ENCODE results near the gene APOM. TPM values are rescaled to one million over a fixed set of nuclear protein-coding genes. Genes with fewer than 3 reads are reported as not detected.
A peak's percentile ranks its signal among the peaks of the same experiment; 100 is the strongest.

Gene APOM
- total RNA-seq, 2 experiments from 2014 or later = 1.5 to 2.1 TPM

- intact Hi-C loops (cut with micrococcal nuclease; ENCODE audit: unreplicated experiment) = no loop called here
- BruUV-seq (replicated peaks) = no TSS peak
- ChIA-PET POLR2A (interaction anchor here (0.8 kb wide), 1 partner anchor 22 kb away, joined by 3 read pairs; the partner anchor contains the start of gene BAG6), CTCF (ENCODE audit: unreplicated experiment) (no interaction called here)
- peaks cover 100% of the 10 kb centered on the region for H3K36me3 ChIP-seq (ENCODE audit: insufficient read depth, low read length)
- H3K9me3 ChIP-seq (ENCODE audit: low read length) = no peaks in the 10 kb centered on the region
- no peak overlapping the region for H3K27ac ChIP-seq (ENCODE audit: low read depth, low read length, poor library complexity, severe bottlenecking)
- H2AFZ ChIP-seq (ENCODE audit: low read length) = no peak overlapping the region
- DNase-seq (ENCODE audit: low spot score) = no peak
- H3K79me2 ChIP-seq (ENCODE audit: insufficient read depth, low read depth, low read length) = peaks cover 14% of the 10 kb centered on the region; the same call in 1 of the 2 replicates
- no peak overlapping the region for H3K4me2 ChIP-seq (ENCODE audit: low read length)
- no peaks in the 10 kb centered on the region for H3K4me1 ChIP-seq (ENCODE audit: insufficient read depth, low read length, poor library complexity, severe bottlenecking)
- H4K20me1 ChIP-seq (ENCODE audit: insufficient read depth, low read length) = no peaks in the 10 kb centered on the region; the same call in 1 of the 2 replicates
- no peak overlapping the region for H3K4me3 ChIP-seq (ENCODE audit: low read depth, low read length, poor library complexity, severe bottlenecking)
- no peaks in the 10 kb centered on the region for H3K9me2 ChIP-seq (ENCODE audit: insufficient read depth, low read length)
- no peak for TF ChIP-seq EZH2phosphoT487 (IDR thresholded peaks at IDR 0.05; ENCODE audit: borderline replicate concordance, low read depth, low read length)
- TF ChIP-seq CTCF (conservative IDR thresholded peaks at IDR 0.05; ENCODE audit: low read length) = no peak
Measured at GRCh38 chr6:31630177-31630934, 25.3 kb upstream of the APOM start.

- ChIA-PET POLR2A (no interaction called here), CTCF (ENCODE audit: unreplicated experiment) (no interaction called here)
- no peak overlapping the region for H3K27ac ChIP-seq (ENCODE audit: low read depth, low read length, poor library complexity, severe bottlenecking)
- no peak for TF ChIP-seq CTCF (conservative IDR thresholded peaks at IDR 0.05; ENCODE audit: low read length)
- no peak for TF ChIP-seq EZH2phosphoT487 (IDR thresholded peaks at IDR 0.05; ENCODE audit: borderline replicate concordance, low read depth, low read length)
- H3K9me3 ChIP-seq (ENCODE audit: low read length) = no peaks in the 10 kb centered on the region
- intact Hi-C loops (cut with micrococcal nuclease; ENCODE audit: unreplicated experiment) = no loop called here
- H3K4me1 ChIP-seq (ENCODE audit: insufficient read depth, low read length, poor library complexity, severe bottlenecking) = no peaks in the 10 kb centered on the region
- BruUV-seq (replicated peaks) = no TSS peak
- H3K4me2 ChIP-seq (ENCODE audit: low read length) = no peak overlapping the region
- H3K4me3 ChIP-seq (ENCODE audit: low read depth, low read length, poor library complexity, severe bottlenecking) = no peak overlapping the region
- no peaks in the 10 kb centered on the region for H3K9me2 ChIP-seq (ENCODE audit: insufficient read depth, low read length)
- no peak for DNase-seq (ENCODE audit: low spot score)
- peaks cover 5% of the 10 kb centered on the region; the same call in 1 of the 2 replicates for H3K79me2 ChIP-seq (ENCODE audit: insufficient read depth, low read depth, low read length)
- H3K36me3 ChIP-seq (ENCODE audit: insufficient read depth, low read length) = peaks cover 100% of the 10 kb centered on the region
- H2AFZ ChIP-seq (ENCODE audit: low read length) = no peak overlapping the region
- no peaks in the 10 kb centered on the region; the same call in 1 of the 2 replicates for H4K20me1 ChIP-seq (ENCODE audit: insufficient read depth, low read length)
Measured at GRCh38 chr6:31631209-31631608, 24.5 kb upstream of the APOM start.

GRCh38 chr6:31631681-31632278 is 23.9 kb upstream of the APOM start:
- Histone ChIP-seq H3K4me3 (ENCODE audit: low read depth, low read length, poor library complexity, severe bottlenecking) (no peak overlapping the region), H3K9me2 (ENCODE audit: insufficient read depth, low read length) (no peaks in the 10 kb centered on the region), H3K79me2 (ENCODE audit: insufficient read depth, low read depth, low read length) (no peaks in the 10 kb centered on the region), H3K36me3 (ENCODE audit: insufficient read depth, low read length) (peaks cover 100% of the 10 kb centered on the region), H3K4me1 (ENCODE audit: insufficient read depth, low read length, poor library complexity, severe bottlenecking) (no peaks in the 10 kb centered on the region), H3K9me3 (ENCODE audit: low read length) (no peaks in the 10 kb centered on the region), H2AFZ (ENCODE audit: low read length) (no peak overlapping the region), H3K27ac (ENCODE audit: low read depth, low read length, poor library complexity, severe bottlenecking) (no peak overlapping the region), H3K4me2 (ENCODE audit: low read length) (no peak overlapping the region), H4K20me1 (ENCODE audit: insufficient read depth, low read length) (no peaks in the 10 kb centered on the region; the same call in 1 of the 2 replicates)
- no peak for TF ChIP-seq EZH2phosphoT487 (IDR thresholded peaks at IDR 0.05; ENCODE audit: borderline replicate concordance, low read depth, low read length)
- ChIA-PET CTCF (ENCODE audit: unreplicated experiment) (no interaction called here), POLR2A (no interaction called here)
- BruUV-seq (replicated peaks) = TSS peak; percentile 44
- no peak for DNase-seq (ENCODE audit: low spot score)
- intact Hi-C loops (cut with micrococcal nuclease; ENCODE audit: unreplicated experiment) = no loop called here
